Neural progenitor cell (in vitro differentiated cells): ENCODE measurements around the gene CYBB. TPM values are rescaled to one million over a fixed set of nuclear protein-coding genes. Genes with fewer than 3 reads are reported as not detected.
"Not testable (repeated sequence)": the region's sequence is repeated elsewhere in the genome, so short reads cannot be mapped to it uniquely, and the experiment has no call there.

Source experiments
- DNase-seq: peaks from one replicate; pipeline ENCODE4 v3.0.0-alpha.2; 2016; ENCODE audit warnings: low spot score
- H2AFZ ChIP-seq: fragments of 200-600 bp; sonication (generic); replicated peaks from 2 replicates; pipeline ENCODE4 v1.6.1; 2016; ENCODE audit warnings: antibody characterized with exemption
- H3F3A ChIP-seq: fragments of 200-600 bp; sonication (generic); 2 replicates; pipeline ENCODE4 v1.6.1; 2016; ENCODE audit warnings: antibody characterized with exemption, low read depth
- H3K27ac ChIP-seq: fragments of 200-600 bp; sonication (generic); 2 replicates; pipeline ENCODE4 v1.5.1; 2016; ENCODE audit warnings: mild to moderate bottlenecking
- H3K27me3 ChIP-seq: fragments of 200-600 bp; sonication (generic); 2 replicates; pipeline ENCODE4 v1.6.1; 2016; ENCODE audit warnings: mild to moderate bottlenecking, moderate library complexity
- H3K36me3 ChIP-seq: fragments of 200-600 bp; sonication (generic); 2 replicates; pipeline ENCODE4 v1.5.1; 2016
- H3K4me1 ChIP-seq: fragments of 200-600 bp; sonication (generic); 2 replicates; pipeline ENCODE4 v1.6.1; 2016; ENCODE audit warnings: mixed run types
- H3K4me2 ChIP-seq: fragments of 200-600 bp; sonication (generic); 2 replicates; pipeline ENCODE4 v1.6.1; 2016
- H3K4me3 ChIP-seq: fragments of 200-600 bp; sonication (generic); 2 replicates; pipeline ENCODE4 v1.5.1; 2016
- H3K79me2 ChIP-seq: fragments of 200-600 bp; sonication (generic); 2 replicates; pipeline ENCODE4 v1.6.1; 2016; ENCODE audit warnings: low read depth
- H3K9ac ChIP-seq: fragments of 200-600 bp; sonication (generic); 2 replicates; pipeline ENCODE4 v1.6.1; 2016
- H3K9me3 ChIP-seq: fragments of 200-600 bp; sonication (generic); 2 replicates; pipeline ENCODE4 v1.5.1; 2016; ENCODE audit warnings: low read depth
- H4K20me1 ChIP-seq: fragments of 200-600 bp; sonication (generic); 2 replicates; pipeline ENCODE4 v1.6.1; 2016; ENCODE audit warnings: low read depth
- H3K27ac Mint-ChIP-seq: 3 replicates; pipeline ENCODE4 v1.8.0; 2021; ENCODE audit warnings: mixed read lengths
- H3K27me3 Mint-ChIP-seq: 2 replicates; pipeline ENCODE4 v1.8.0; 2022; ENCODE audit warnings: low read depth, mild to moderate bottlenecking, inconsistent platforms, moderate library complexity, mixed read lengths; ENCODE audit not compliant: insufficient read depth
- H3K36me3 Mint-ChIP-seq: 3 replicates; pipeline ENCODE4 v1.8.0; 2021; ENCODE audit warnings: mixed read lengths
- H3K4me1 Mint-ChIP-seq: 3 replicates; pipeline ENCODE4 v1.8.0; 2021; ENCODE audit warnings: mixed read lengths
- H3K4me3 Mint-ChIP-seq: 3 replicates; pipeline ENCODE4 v1.8.0; 2021; ENCODE audit warnings: mild to moderate bottlenecking, moderate library complexity, mixed read lengths
- H3K9me3 Mint-ChIP-seq: 3 replicates; pipeline ENCODE4 v1.8.0; 2020; ENCODE audit warnings: mixed read lengths
- CTCF ChIP-seq: fragments of 200-600 bp; sonication (generic); IDR thresholded peaks from 2 replicates; pipeline ENCODE4 v1.5.1; 2017; ENCODE audit warnings: antibody characterized with exemption, mild to moderate bottlenecking
- EZH2 ChIP-seq: fragments of 200-600 bp; sonication (generic); IDR thresholded peaks from 2 replicates; pipeline ENCODE4 v1.6.1; 2017; ENCODE audit warnings: antibody characterized with exemption, mild to moderate bottlenecking, moderate library complexity
- EZH2phosphoT487 ChIP-seq: fragments of 200-600 bp; sonication (generic); IDR thresholded peaks from 2 replicates; pipeline ENCODE4 v1.6.1; 2017; ENCODE audit warnings: antibody characterized with exemption
- total RNA-seq: library from RNA; depleted of rRNA; stranded (reverse); fragments of >200 nt; gene quantifications from 2 replicates; pipeline ENCODE4 v1.2.3, GENCODE V29; 2015; ENCODE audit warnings: low replicate concordance

CYBB gene
- total RNA-seq, 1 donor from 2014 or later: not detected

GRCh38 chrX:37763400-37763799 is 16.5 kb upstream of the CYBB start:
- Mint-ChIP-seq H3K27me3 (no peaks in the 10 kb centered on the region), H3K36me3 (no peaks in the 10 kb centered on the region), H3K4me3 (no peak overlapping the region), H3K4me1 (no peaks in the 10 kb centered on the region), H3K9me3 (no peaks in the 10 kb centered on the region), H3K27ac (no peak overlapping the region)
- H3K4me1 ChIP-seq: no peaks in the 10 kb centered on the region
- no peaks in the 10 kb centered on the region for H3K36me3 ChIP-seq
- no peaks in the 10 kb centered on the region for H3K27me3 ChIP-seq
- H3K4me2 ChIP-seq: no peak overlapping the region
- H3K9me3 ChIP-seq: no peaks in the 10 kb centered on the region
- no peak overlapping the region for H3K27ac ChIP-seq
- no peaks in the 10 kb centered on the region for H4K20me1 ChIP-seq
- no peak overlapping the region for H3K4me3 ChIP-seq
- DNase-seq: peak; percentile 2
- H3F3A ChIP-seq: no peaks in the 10 kb centered on the region
- H2AFZ ChIP-seq: no peak overlapping the region
- H3K79me2 ChIP-seq: no peaks in the 10 kb centered on the region
- no peak for TF ChIP-seq EZH2phosphoT487
- TF ChIP-seq EZH2: no peak
- TF ChIP-seq CTCF: no peak
- no peak overlapping the region for H3K9ac ChIP-seq

GRCh38 chrX:37765507-37765906 is 14.4 kb upstream of the CYBB start:
- no peak for DNase-seq
- TF ChIP-seq EZH2phosphoT487 (no peak), CTCF (no peak), EZH2 (no peak)
- H3K27me3 Mint-ChIP-seq: no peaks in the 10 kb centered on the region
- Histone ChIP-seq H3K36me3 (no peaks in the 10 kb centered on the region), H3K4me1 (no peaks in the 10 kb centered on the region), H4K20me1 (no peaks in the 10 kb centered on the region), H3K27ac (no peak overlapping the region), H3F3A (no peaks in the 10 kb centered on the region), H3K9ac (no peak overlapping the region), H3K79me2 (no peaks in the 10 kb centered on the region), H3K9me3 (no peaks in the 10 kb centered on the region), H3K4me3 (no peak overlapping the region), H3K4me2 (no peak overlapping the region), H2AFZ (no peak overlapping the region), H3K27me3 (no peaks in the 10 kb centered on the region)
- no peak overlapping the region for H3K27ac Mint-ChIP-seq
- H3K4me3 Mint-ChIP-seq: no peak overlapping the region
- no peaks in the 10 kb centered on the region for H3K4me1 Mint-ChIP-seq
- H3K36me3 Mint-ChIP-seq: no peaks in the 10 kb centered on the region
- peaks cover 1% of the 10 kb centered on the region for H3K9me3 Mint-ChIP-seq

GRCh38 chrX:37767430-37767829 is 12.4 kb upstream of the CYBB start:
- Mint-ChIP-seq H3K9me3 (peaks cover 2% of the 10 kb centered on the region), H3K4me1 (no peaks in the 10 kb centered on the region), H3K27ac (no peak overlapping the region), H3K27me3 (no peaks in the 10 kb centered on the region), H3K36me3 (no peaks in the 10 kb centered on the region), H3K4me3 (no peak overlapping the region)
- Histone ChIP-seq H3K9ac (no peak overlapping the region), H3F3A (no peaks in the 10 kb centered on the region), H2AFZ (no peak overlapping the region), H3K79me2 (no peaks in the 10 kb centered on the region), H3K36me3 (no peaks in the 10 kb centered on the region), H3K4me3 (no peak overlapping the region), H3K9me3 (no peaks in the 10 kb centered on the region), H3K4me1 (no peaks in the 10 kb centered on the region), H4K20me1 (no peaks in the 10 kb centered on the region), H3K27ac (no peak overlapping the region), H3K27me3 (no peaks in the 10 kb centered on the region), H3K4me2 (no peak overlapping the region)
- TF ChIP-seq EZH2: no peak
- no peak for DNase-seq

- H3K4me3 ChIP-seq, H3K4me3 Mint-ChIP-seq, H2AFZ ChIP-seq, H3F3A ChIP-seq, H3K79me2 ChIP-seq, H3K27me3 Mint-ChIP-seq, H3K4me1 ChIP-seq, H3K27ac Mint-ChIP-seq, H3K36me3 ChIP-seq, H3K4me1 Mint-ChIP-seq, DNase-seq, H3K9ac ChIP-seq, H3K9me3 Mint-ChIP-seq, H4K20me1 ChIP-seq, H3K36me3 Mint-ChIP-seq, H3K27ac ChIP-seq, H3K27me3 ChIP-seq, H3K4me2 ChIP-seq, H3K9me3 ChIP-seq: not testable (repeated sequence)
Measured at GRCh38 chrX:37768866-37769265, 11.0 kb upstream of the CYBB start.
